ENCODE measurements around the gene ARMC7.

Gene ARMC7

DNA sequence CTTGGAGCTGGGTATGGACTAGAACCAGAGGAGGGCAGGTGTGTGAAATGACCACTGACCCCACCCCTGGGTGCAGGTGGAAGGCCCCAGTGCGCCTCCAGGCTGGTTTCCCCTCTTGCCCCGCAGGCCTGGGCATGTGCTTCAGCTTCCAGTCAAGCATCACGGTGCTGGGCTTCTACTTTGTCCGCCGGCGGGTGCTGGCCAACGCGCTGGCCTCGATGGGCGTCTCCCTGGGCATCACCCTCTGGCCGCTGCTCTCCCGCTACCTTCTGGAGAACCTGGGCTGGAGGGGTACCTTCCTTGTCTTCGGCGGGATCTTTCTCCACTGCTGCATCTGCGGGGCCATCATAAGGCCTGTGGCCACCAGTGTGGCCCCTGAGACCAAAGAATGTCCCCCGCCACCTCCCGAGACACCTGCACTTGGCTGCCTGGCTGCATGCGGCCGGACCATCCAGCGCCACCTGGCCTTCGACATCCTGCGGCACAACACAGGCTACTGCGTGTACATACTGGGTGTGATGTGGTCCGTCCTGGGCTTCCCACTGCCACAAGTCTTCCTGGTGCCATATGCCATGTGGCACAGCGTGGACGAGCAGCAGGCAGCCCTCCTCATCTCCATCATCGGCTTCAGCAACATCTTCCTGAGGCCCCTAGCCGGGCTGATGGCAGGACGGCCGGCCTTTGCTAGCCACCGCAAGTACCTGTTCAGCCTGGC lies 9.7 kb upstream of the ARMC7 start:
- TF ChIP-seq CTCF (IDR thresholded peaks at IDR 0.05) = no peak

- no peak for TF ChIP-seq CTCF (IDR thresholded peaks at IDR 0.05)
Observed at GRCh38 chr17:75102385-75102821, 7.4 kb upstream of the ARMC7 start.

DNA sequence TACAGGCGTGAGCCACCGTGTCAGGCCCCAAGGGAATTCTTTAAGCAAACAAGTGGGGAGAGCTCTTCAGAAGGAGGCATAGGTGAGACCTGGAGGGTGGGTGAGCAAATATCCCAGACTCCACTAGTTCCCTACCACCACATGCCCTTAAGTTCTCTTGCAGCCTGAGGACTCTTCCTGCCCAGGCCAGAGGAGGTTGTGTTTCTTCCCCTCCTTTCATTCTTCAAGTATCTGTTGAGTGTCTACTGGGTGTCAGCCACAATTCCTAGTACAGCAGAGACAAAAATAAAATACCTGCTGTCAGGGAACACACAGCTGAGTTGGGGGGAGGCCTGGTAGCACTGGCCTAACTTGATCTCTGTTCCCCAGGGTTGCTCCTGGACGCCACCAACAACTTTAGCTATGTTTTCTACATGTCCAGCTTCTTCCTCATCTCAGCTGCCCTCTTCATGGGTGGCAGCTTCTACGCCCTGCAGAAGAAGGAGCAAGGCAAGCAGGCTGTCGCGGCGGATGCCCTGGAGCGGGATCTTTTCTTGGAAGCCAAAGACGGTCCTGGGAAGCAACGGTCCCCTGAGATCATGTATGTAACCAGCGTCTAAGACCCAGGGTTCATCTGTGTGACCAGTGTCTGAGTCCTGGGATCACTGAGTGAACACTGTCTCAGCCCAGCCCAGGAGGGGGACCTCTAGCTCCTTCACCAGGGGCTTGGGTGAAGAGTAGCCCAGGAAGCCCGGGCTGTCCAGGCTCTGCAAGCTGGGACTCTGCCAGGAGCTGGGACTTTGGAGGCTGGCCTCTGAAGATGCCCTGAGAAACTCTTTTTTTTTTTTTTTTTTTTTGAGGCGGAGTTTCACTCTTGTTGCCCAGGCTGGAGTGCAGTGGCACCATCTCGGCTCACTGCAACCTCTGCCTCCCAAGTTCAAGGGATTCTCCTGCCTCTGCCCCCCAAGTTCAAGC lies 5.9 kb upstream of the ARMC7 start:
- no peak for TF ChIP-seq CTCF (IDR thresholded peaks at IDR 0.05)

GRCh38 chr17:75105126-75106080 lies 4.4 kb upstream of the ARMC7 start:
- peak; percentile 77 for TF ChIP-seq CTCF (IDR thresholded peaks at IDR 0.05)

- no peak for TF ChIP-seq CTCF (IDR thresholded peaks at IDR 0.05)
Observed at GRCh38 chr17:75108193-75108592, 1.6 kb upstream of the ARMC7 start.

DNA sequence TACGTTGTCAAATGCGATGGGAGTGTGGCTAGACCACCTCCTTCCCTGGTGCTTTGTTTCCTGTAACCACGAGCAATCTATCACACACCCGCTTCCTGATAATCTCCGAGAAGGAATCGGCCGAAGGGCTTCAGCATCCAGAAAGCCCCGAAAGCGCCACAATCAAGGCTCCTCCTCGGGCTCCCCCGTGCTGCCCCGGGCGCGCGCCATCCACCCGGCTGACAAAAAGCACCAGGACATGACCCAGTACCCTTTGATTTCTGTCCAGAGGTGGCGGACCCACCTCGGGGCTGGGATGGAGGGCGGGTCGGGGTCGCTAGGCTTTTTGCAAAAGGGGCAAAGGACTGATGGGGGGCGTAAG lies 743 bp upstream of the ARMC7 start:
- TF ChIP-seq CTCF (IDR thresholded peaks at IDR 0.05) = no peak
